A549 (cell line): ENCODE data around the gene REM2. TPM values are rescaled to one million over a fixed set of nuclear protein-coding genes. Genes with fewer than 3 reads are reported as not detected.
A peak's percentile ranks its signal among the peaks of the same experiment; 100 is the strongest.

ENCODE experiments used
- ATAC-seq, 2 experiments: fragments of 200-7000 bp in 1 of 2; fragments of >200 bp in 1 of 2; cut with Nextera tagmentation in 1 of 2; cut with Tn5 transposase in 1 of 2; 3 replicates each; pipeline versions ENCODE4 v1.8.0 to v1.9.1; 2018 to 2020; ENCODE audit warnings: mild to moderate bottlenecking in 1 of 2, moderate library complexity in 1 of 2
- CTCF ChIA-PET: fragments of 300-600 bp; sonication (Branson Sonifier 250); formaldehyde crosslinking; extraction: SDS; loops from one replicate; lab custom pipeline; 2021; ENCODE audit warnings: antibody characterized with exemption, inconsistent platforms; lab: Yijun Ruan, JAX
- POLR2A ChIA-PET: fragments of 350-600 bp; formaldehyde crosslinking; extraction: SDS; loops from one replicate; lab custom pipeline; 2021; ENCODE audit warnings: antibody characterized with exemption, inconsistent platforms; lab: Yijun Ruan, JAX
- DNase-seq, 2 experiments: peaks; one replicate each; pipeline versions ENCODE4 v3.0.0 to v3.0.0-alpha.2; 2011 to 2016; ENCODE audit warnings: low read depth in 1 of 2, low spot score in 1 of 2
- FAIRE-seq: peaks from 2 replicates; lab custom pipeline; 2011; peaks lifted over from hg19 to GRCh38; lab: Jason Lieb, UNC
- H3K27ac ChIP-seq, 2 experiments: fragments of >200 bp; sonication (Bioruptor Twin); formaldehyde crosslinking; 3 replicates each; pipeline ENCODE4 v1.5.1; 2016 to 2017
- H3K4me1 ChIP-seq: fragments of >200 bp; sonication (Bioruptor Twin); formaldehyde crosslinking; 3 replicates; pipeline ENCODE4 v1.6.1; 2016
- H3K4me2 ChIP-seq: fragments of >200 bp; sonication (Bioruptor Twin); formaldehyde crosslinking; 3 replicates; pipeline ENCODE4 v1.6.1; 2016
- H3K4me3 ChIP-seq: fragments of >200 bp; sonication (Bioruptor Twin); formaldehyde crosslinking; 3 replicates; pipeline ENCODE4 v1.5.1; 2016
- H3K9me3 ChIP-seq: fragments of >200 bp; sonication (Bioruptor Twin); formaldehyde crosslinking; 3 replicates; pipeline ENCODE4 v1.6.1; 2016
- ATOH8 ChIP-seq: fragments of 250-450 bp; sonication (Bioruptor Pico); IDR thresholded peaks from 2 replicates; pipeline ENCODE4 v1.5.0; 2020; ENCODE audit warnings: low read depth, mild to moderate bottlenecking, moderate library complexity
- BHLHE40 ChIP-seq: IDR thresholded peaks from 2 replicates; pipeline ENCODE4 v1.6.1; 2012; ENCODE audit warnings: low read depth, low read length, inconsistent platforms
- CBX2 ChIP-seq: fragments of 200-600 bp; sonication (generic); IDR thresholded peaks from 2 replicates; pipeline ENCODE4 v1.6.1; 2016; ENCODE audit warnings: low read depth, mild to moderate bottlenecking, borderline replicate concordance
- CHD2 ChIP-seq: fragments of 150-350 bp; IDR thresholded peaks from 2 replicates; pipeline ENCODE4 v1.6.1; 2014; ENCODE audit warnings: low read length; ENCODE audit not compliant: partially characterized antibody
- CHD4 ChIP-seq: fragments of 200-600 bp; sonication (generic); IDR thresholded peaks from 2 replicates; pipeline ENCODE4 v1.6.1; 2016; ENCODE audit warnings: antibody characterized with exemption, mild to moderate bottlenecking, borderline replicate concordance
- EHMT2 ChIP-seq: fragments of 200-600 bp; sonication (generic); IDR thresholded peaks from 2 replicates; pipeline ENCODE4 v1.6.1; 2016; ENCODE audit warnings: antibody characterized with exemption, low read depth, mild to moderate bottlenecking, moderate library complexity
- FOSL2 ChIP-seq, 2 experiments: fragments of 450-650 bp in 1 of 2; fragments of >200 bp in 1 of 2; sonication (Bioruptor Twin) in 1 of 2; formaldehyde crosslinking; IDR thresholded peaks; 2 replicates each; pipeline versions ENCODE4 v1.5.0 to v1.6.1; 2016 to 2020; ENCODE audit warnings: mild to moderate bottlenecking in 1 of 2, moderate library complexity in 1 of 2
- GATA3 ChIP-seq: IDR thresholded peaks from 2 replicates; pipeline ENCODE4 v1.6.1; 2012; ENCODE audit warnings: borderline replicate concordance
- HMGXB4 ChIP-seq: fragments of 250-450 bp; sonication (Bioruptor Pico); IDR thresholded peaks from 2 replicates; pipeline ENCODE4 v1.5.0; 2021; ENCODE audit warnings: mild to moderate bottlenecking, moderate library complexity, borderline replicate concordance
- HOXB13 ChIP-seq: fragments of 250-450 bp; sonication (Bioruptor Pico); IDR thresholded peaks from 2 replicates; pipeline ENCODE4 v1.5.0; 2020; ENCODE audit warnings: low read depth, mild to moderate bottlenecking, moderate library complexity
- KDM5A ChIP-seq: fragments of 200-600 bp; sonication (generic); IDR thresholded peaks from 2 replicates; pipeline ENCODE4 v1.6.1; 2016; ENCODE audit warnings: antibody characterized with exemption, mild to moderate bottlenecking
- MAFK ChIP-seq: fragments of 450-650 bp; IDR thresholded peaks from 2 replicates; pipeline ENCODE4 v1.6.1; 2014; ENCODE audit not compliant: partially characterized antibody
- MYC ChIP-seq: IDR thresholded peaks from 2 replicates; pipeline ENCODE4 v1.6.1; 2012; ENCODE audit warnings: mild to moderate bottlenecking, inconsistent platforms, low read length, improper control_type of control experiment, borderline replicate concordance
- PHF8 ChIP-seq: fragments of 200-600 bp; sonication (generic); IDR thresholded peaks from 2 replicates; pipeline ENCODE4 v1.6.1; 2016; ENCODE audit warnings: low read depth, mild to moderate bottlenecking, antibody characterized with exemption, moderate library complexity, borderline replicate concordance
- RCOR1 ChIP-seq: fragments of 150-350 bp; IDR thresholded peaks from 2 replicates; pipeline ENCODE4 v1.6.1; 2014; ENCODE audit warnings: antibody characterized with exemption, low read length, low read depth
- RNF2 ChIP-seq: fragments of 200-600 bp; sonication (generic); IDR thresholded peaks from 2 replicates; pipeline ENCODE4 v1.6.1; 2016; ENCODE audit warnings: low read depth, mild to moderate bottlenecking, antibody characterized with exemption, moderate library complexity, borderline replicate concordance
- SMC3 ChIP-seq: fragments of >200 bp; sonication (Bioruptor Twin); formaldehyde crosslinking; IDR thresholded peaks from 3 replicates; pipeline ENCODE4 v1.6.1; 2018; ENCODE audit warnings: inconsistent platforms
- ZC3H11A ChIP-seq: fragments of 450-650 bp; IDR thresholded peaks from 2 replicates; pipeline ENCODE4 v1.6.1; 2014; ENCODE audit warnings: antibody characterized with exemption, mild to moderate bottlenecking
- ZFP36 ChIP-seq: fragments of 450-650 bp; IDR thresholded peaks from 2 replicates; pipeline ENCODE4 v1.6.1; 2014; ENCODE audit warnings: borderline replicate concordance; ENCODE audit not compliant: partially characterized antibody
- ZSCAN20 ChIP-seq: fragments of 250-450 bp; sonication (Bioruptor Pico); IDR thresholded peaks from 2 replicates; pipeline ENCODE4 v1.8.0; 2022; ENCODE audit warnings: mild to moderate bottlenecking, moderate library complexity
- WGBS: methylation state at CpG from one replicate; pipeline ENCODE4 v1.1.6; 2017; ENCODE audit errors: missing lambda C conversion rate; 5-methylcytosine and 5-hydroxymethylcytosine counted together
- polyA minus RNA-seq: library from RNA; depleted of rRNA, polyadenylated mRNA; stranded (reverse); fragments of >200 nt; gene quantifications from 2 replicates; pipeline ENCODE4 v1.2.3, GENCODE V29; 2011; rRNA and poly(A)+ RNA removed
- polyA plus RNA-seq, 4 experiments: library from polyadenylated mRNA; depleted of rRNA in 3 of 4; stranded (reverse); fragments of >200 nt; fragmentation: RNase III in 1 of 4; extraction: RNeasy Plus Mini Kit Qiagen cat#74134 plus additional on column Dnase treatment in 1 of 4; gene quantifications; 2 replicates in 3 of 4; 3 replicates in 1 of 4; pipeline ENCODE4 v1.2.3, GENCODE V29; 2011 to 2017
- TF ChIP-seq, protein P1 (sequence below): fragments of 150-350 bp; IDR thresholded peaks from 2 replicates; pipeline ENCODE4 v1.6.1; 2014; ENCODE audit warnings: low read depth, mild to moderate bottlenecking, low read length
- TF ChIP-seq, protein P2 (sequence below): fragments of >200 bp; sonication (Bioruptor Twin); formaldehyde crosslinking; IDR thresholded peaks from 3 replicates; pipeline ENCODE4 v1.5.1; 2016
- TF ChIP-seq, protein P3 (sequence below): IDR thresholded peaks from 2 replicates; pipeline ENCODE4 v1.6.1; 2012; ENCODE audit warnings: low read depth, borderline replicate concordance

REM2 gene
- polyA plus RNA-seq (2011; rRNA removed) (0.29 and 0.31 TPM in 2 replicates), polyA plus RNA-seq (2017; fragmentation: RNase III; extraction: RNeasy Plus Mini Kit Qiagen cat#74134 plus additional on column Dnase treatment) (0.23 to 0.46 TPM (median 0.29 TPM) in 3 replicates), polyA minus RNA-seq (0.39 TPM in 1 of 2 replicates, not detected in the other)
- polyA plus RNA-seq (2012; cell fraction: cytosol; rRNA removed): 0.21 and 0.30 TPM in 2 replicates
- polyA plus RNA-seq (2012; cell fraction: nucleus; rRNA removed): 0.96 and 1.3 TPM in 2 replicates

DNA sequence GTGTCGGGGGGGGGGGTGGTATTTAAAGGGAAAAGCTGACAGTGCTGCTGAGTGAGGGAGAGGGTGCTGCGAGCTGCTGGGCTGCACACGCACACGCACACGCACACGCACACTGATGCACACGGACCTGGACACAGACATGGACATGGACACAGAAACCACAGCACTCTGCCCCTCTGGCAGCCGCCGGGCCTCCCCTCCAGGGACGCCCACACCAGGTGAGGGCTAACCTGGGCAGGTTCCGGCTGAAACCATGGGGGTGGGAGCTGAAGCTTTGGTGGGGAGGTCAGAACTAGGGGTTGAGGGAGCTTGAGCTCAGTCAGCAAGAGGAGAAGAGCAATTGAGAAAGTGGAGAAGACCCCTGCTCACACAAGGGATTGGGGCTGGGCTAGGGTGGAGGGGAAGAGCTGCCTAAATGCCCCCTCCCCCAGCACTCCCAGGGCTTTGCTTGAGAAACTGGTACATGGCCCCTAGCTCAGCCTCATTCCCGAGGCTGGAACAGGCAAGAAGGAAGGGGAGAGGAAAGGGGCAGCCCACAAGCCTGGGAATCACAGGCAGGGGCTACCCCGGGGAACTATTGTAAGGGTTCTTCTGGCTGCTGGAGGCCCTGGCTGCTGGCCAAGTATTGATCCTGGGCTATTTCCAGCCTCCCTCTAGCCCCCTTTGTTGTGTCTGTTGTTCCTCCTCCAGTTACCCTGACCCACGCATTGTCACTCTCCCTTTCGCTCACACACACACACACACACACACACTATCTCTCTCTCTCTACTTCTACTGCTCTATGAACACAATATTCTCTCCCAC is at the start of gene REM2:
Gene REM2, plus strand, starts transcription at position 50 of the 804 bp plus-strand sequence. Its CDS starts 66 bp downstream, at position 116.
- ChIA-PET CTCF (interaction anchor here (1.0 to 23.1 kb wide), 11 partner anchors 11 to 327 kb away, joined by 3 to 368 read pairs (median 8); partner anchors contain the start of genes CDH24, DAD1, LRP10 and PRMT5), POLR2A (interaction anchor here (0.9 to 1.0 kb wide), 2 partner anchors 8 to 12 kb away, joined by 3 read pairs; partner anchors contain the start of gene LRP10)
- H3K4me3 ChIP-seq: no peak within 1 kb of the TSS
- WGBS: 84% methylated on average over 13 of the region's 15 CpGs
- H3K4me2 ChIP-seq: no peak within 1 kb of the TSS
- TF ChIP-seq, protein P1, sequence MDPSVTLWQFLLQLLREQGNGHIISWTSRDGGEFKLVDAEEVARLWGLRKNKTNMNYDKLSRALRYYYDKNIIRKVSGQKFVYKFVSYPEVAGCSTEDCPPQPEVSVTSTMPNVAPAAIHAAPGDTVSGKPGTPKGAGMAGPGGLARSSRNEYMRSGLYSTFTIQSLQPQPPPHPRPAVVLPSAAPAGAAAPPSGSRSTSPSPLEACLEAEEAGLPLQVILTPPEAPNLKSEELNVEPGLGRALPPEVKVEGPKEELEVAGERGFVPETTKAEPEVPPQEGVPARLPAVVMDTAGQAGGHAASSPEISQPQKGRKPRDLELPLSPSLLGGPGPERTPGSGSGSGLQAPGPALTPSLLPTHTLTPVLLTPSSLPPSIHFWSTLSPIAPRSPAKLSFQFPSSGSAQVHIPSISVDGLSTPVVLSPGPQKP: no peak
- no peak for TF ChIP-seq GATA3
- TF ChIP-seq, protein P2, sequence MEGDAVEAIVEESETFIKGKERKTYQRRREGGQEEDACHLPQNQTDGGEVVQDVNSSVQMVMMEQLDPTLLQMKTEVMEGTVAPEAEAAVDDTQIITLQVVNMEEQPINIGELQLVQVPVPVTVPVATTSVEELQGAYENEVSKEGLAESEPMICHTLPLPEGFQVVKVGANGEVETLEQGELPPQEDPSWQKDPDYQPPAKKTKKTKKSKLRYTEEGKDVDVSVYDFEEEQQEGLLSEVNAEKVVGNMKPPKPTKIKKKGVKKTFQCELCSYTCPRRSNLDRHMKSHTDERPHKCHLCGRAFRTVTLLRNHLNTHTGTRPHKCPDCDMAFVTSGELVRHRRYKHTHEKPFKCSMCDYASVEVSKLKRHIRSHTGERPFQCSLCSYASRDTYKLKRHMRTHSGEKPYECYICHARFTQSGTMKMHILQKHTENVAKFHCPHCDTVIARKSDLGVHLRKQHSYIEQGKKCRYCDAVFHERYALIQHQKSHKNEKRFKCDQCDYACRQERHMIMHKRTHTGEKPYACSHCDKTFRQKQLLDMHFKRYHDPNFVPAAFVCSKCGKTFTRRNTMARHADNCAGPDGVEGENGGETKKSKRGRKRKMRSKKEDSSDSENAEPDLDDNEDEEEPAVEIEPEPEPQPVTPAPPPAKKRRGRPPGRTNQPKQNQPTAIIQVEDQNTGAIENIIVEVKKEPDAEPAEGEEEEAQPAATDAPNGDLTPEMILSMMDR: no peak
- no peak for TF ChIP-seq MYC
- TF ChIP-seq HOXB13: no peak
- no peak for TF ChIP-seq RCOR1
- no peak for TF ChIP-seq SMC3
- TF ChIP-seq CHD4: no peak
- TF ChIP-seq FOSL2 (IDR thresholded peaks at IDR 0.05): no peak
- no peak for TF ChIP-seq FOSL2 (CRISPR knock-in tag; IDR thresholded peaks at IDR 0.05)
- TF ChIP-seq, protein P3, sequence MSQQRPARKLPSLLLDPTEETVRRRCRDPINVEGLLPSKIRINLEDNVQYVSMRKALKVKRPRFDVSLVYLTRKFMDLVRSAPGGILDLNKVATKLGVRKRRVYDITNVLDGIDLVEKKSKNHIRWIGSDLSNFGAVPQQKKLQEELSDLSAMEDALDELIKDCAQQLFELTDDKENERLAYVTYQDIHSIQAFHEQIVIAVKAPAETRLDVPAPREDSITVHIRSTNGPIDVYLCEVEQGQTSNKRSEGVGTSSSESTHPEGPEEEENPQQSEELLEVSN: no peak
- TF ChIP-seq RNF2: no peak
- TF ChIP-seq BHLHE40: no peak
- no peak for TF ChIP-seq KDM5A
- TF ChIP-seq CHD2: no peak
- TF ChIP-seq ZFP36: no peak
- TF ChIP-seq ZC3H11A: no peak
- TF ChIP-seq EHMT2: no peak
- no peak for TF ChIP-seq ATOH8
- TF ChIP-seq MAFK: no peak
- TF ChIP-seq PHF8: no peak
- no peaks in the 10 kb centered on the region for H3K9me3 ChIP-seq
- H3K27ac ChIP-seq: 0 out of 6 replicates have a peak within 1 kb of the TSS, but pooled peaks of 1 of the 2 experiments have one; percentile 22
- DNase-seq (no peak), ATAC-seq (no peak), FAIRE-seq (no peak)
- peaks cover 13% of the 10 kb centered on the region for H3K4me1 ChIP-seq

GRCh38 chr14:22835505-22835904 is 47.5 kb upstream of the REM2 start:
- H3K27ac ChIP-seq: no peak overlapping the region
- CTCF ChIA-PET: interaction anchor here (0.7 to 14.1 kb wide), 8 partner anchors 9 to 279 kb away, joined by 3 to 195 read pairs (median 5); no protein-coding TSS in a partner anchor
- FAIRE-seq (no peak), DNase-seq (no peak), ATAC-seq (no peak)
- peaks cover 4% of the 10 kb centered on the region; the same call in 1 of the 3 replicates for H3K4me1 ChIP-seq
- no peak overlapping the region for H3K4me2 ChIP-seq
- H3K4me3 ChIP-seq: no peak overlapping the region
- no peaks in the 10 kb centered on the region for H3K9me3 ChIP-seq
- 82% methylated on average over 3 of the region's 3 CpGs for WGBS
- POLR2A ChIA-PET: no interaction called here
- TF ChIP-seq ZC3H11A (no peak), CBX2 (no peak), HMGXB4 (no peak), FOSL2 (IDR thresholded peaks at IDR 0.05) (no peak), FOSL2 (CRISPR knock-in tag; IDR thresholded peaks at IDR 0.05) (no peak), SMC3 (no peak), ZSCAN20 (CRISPR knock-in tag) (no peak), GATA3 (no peak), ZFP36 (no peak)
